Bone marrow (tissue), 2 donors: ENCODE results near the gene TUBG1.
"Not testable (repeated sequence)": the region's sequence is repeated elsewhere in the genome, so short reads cannot be mapped to it uniquely, and the experiment has no call there.

ENCODE experiments used
- DNase-seq, 2 donors: peaks; one replicate each; lab custom pipeline; 2025; lab: John Stamatoyannopoulos, UW

TUBG1 gene

DNA sequence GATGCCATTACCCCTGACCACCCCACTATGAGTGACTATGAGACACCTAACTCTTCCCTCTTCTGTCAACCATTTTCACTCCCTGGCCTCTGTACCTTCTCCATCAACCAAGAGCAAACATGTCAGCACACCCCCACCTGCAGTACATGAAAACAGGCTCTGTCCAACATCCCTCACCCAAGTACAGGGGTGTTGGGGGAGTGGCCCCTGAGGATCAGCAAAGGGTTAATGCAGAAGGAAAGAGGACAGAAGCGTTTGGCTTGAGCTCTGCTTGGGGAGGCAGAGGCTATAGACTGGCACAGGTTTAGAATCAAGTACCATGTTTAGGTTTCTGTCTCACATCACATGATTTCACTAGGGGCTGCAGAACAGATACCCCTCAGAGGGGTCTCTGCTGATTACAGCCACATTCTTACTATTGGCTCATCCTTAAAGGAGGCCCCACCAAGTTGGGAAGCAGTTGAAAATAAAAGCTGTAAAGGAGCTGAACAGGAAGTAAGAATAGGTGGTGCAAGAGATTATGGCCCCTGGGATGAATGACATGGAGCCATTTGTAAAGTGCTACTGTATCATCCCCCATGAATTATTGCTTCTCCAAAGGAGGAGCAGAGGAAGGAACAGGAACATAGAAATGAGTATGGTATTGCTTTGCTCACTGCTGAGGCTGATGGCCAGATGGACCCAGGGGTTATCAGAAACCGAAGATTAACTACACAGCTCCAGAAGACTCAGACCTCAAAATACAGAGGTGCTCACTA lies 29.5 kb upstream of the TUBG1 start:
- DNase-seq: no peak

- no peak for DNase-seq
Observed at GRCh38 chr17:42581744-42582270, 27.7 kb upstream of the TUBG1 start.

DNA sequence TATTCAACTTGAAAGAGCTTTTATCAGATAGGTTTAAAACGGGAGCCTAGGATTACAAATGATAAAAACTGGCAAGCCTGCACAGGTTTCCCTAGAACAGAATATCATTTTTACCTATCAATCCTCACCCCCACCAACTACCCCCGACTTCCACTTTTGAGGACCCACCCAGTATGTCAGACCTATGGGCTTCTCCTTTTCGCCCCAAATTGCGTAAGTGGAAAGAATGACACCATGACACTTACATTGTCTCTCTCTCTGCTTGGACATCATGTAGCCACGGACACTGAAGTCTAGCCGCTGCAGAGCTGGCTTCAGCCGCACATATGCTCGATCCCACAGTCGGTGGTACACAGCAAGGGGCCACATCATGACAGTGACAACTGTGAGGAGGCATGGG lies 24.6 kb upstream of the TUBG1 start:
- DNase-seq: no peak

GRCh38 chr17:42585353-42585752 lies 24.1 kb upstream of the TUBG1 start:
- DNase-seq: no peak

GRCh38 chr17:42586514-42587230 lies 22.8 kb upstream of the TUBG1 start:
- no peak for DNase-seq

- no peak for DNase-seq
Observed at GRCh38 chr17:42590886-42591285, 18.6 kb upstream of the TUBG1 start.

GRCh38 chr17:42591411-42591810 lies 18.1 kb upstream of the TUBG1 start:
- no peak for DNase-seq

DNA sequence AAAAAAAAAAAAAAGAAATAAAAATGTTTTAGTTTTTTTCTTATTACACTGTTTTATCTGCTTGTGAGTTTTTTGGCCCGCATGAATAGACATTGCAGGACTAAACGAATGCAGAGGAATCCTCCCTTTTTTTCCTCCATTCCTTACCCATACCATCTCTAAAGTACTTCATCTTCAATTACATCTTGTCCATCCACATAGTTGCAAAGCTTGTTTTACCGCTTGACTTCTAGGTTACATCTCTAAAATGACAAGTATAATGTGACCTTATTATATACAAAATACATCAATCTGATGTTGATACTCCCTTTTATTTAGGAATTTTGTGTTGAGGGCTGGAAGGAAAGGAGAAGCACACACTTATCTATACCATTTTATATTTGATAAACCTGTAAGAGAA lies 13.1 kb upstream of the TUBG1 start:
- DNase-seq: no peak

GRCh38 chr17:42598905-42599304 lies 10.6 kb upstream of the TUBG1 start:
- DNase-seq: no peak

GRCh38 chr17:42603318-42603717 lies 6.2 kb upstream of the TUBG1 start:
- DNase-seq: no peak

DNA sequence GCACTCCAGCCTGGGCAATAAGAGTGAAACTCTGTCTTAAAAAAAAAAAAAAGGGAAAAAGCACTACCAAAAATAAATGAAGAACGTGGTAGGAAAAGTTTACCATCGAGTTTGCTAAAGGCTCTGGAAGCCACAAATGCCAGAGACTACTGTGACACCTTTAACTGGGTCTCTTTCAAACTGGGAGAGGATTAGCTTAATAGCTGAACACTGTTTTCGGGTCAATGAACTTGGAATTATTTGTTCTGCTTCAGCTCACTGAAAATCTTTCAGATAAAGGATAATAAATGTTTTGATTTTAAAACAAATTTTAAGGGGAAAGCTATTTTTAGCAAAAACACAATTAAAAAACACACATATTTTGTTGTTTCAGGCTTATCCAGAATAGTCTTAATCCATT lies 1.7 kb upstream of the TUBG1 start:
- DNase-seq: no peak

DNA sequence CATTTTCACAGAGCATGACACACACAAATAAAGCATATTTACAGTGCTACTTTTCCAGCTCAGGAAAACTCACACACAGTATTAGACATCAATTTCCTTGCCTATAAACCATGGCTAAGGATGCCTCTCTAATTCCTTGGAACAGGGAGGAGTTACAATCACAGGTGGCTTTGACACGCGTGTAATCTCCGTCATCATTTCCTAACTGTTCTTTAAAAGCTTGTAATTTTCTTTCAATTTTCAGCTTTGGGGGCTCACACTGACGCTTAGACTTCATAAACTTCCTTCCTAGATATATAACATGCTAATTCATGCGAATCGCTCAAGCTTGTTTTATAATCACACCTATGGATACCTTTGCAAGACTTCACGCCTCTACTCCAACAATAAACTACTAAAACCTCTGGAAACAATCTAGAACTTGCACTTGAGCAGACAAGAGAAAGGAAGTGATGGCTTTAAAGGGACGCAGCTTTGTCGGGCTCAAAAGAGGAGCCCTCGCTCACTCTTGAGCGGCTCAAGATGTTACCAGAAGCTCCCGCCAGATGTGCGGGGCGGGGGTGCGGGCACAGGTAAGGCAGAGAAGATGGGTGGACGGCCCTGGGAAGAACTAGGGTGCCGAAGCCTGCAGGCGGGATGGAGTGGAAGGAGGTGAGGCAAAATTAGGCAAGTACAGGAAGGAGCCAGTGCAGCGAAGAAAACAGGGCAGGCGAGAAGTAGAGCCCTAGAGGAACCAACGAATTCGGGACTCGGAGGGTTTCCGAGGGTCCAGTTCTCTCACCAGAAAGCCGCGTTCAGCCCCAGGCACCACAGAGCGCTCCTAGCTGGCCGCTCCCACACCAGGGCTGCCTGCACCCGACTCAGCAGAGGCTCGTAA lies 940 bp upstream of the TUBG1 start:
- DNase-seq: no peak

GRCh38 chr17:42609814-42610801 lies 625 bp downstream of the TUBG1 start:
- DNase-seq: not testable (repeated sequence)

GRCh38 chr17:42612013-42612412 lies 2.5 kb downstream of the TUBG1 start:
- no peak for DNase-seq

GRCh38 chr17:42613699-42614295 lies 4.3 kb downstream of the TUBG1 start:
- no peak for DNase-seq

DNA sequence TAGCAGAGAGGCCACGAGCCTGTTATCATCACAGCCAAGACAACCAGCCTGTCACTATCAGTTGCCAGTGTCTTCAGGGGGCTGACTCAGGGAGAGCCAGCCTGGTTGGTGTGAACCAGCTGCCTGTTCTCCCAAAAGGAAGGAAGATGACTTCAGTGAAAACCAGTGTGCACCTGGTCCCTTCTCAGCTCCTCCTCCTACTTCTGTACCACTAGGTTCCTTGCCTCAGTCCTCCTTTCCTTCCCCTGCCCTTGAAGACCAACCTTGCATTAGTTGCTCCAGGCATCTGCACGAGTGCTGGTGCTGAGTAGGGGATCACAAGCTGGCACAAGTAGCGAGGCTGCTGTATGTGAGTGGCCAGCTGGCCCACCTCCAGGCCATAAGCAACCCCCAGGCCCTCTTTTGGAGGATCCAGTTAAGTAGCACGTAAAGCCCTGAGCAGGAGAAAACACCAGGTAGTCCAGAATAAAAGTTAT lies 8.5 kb downstream of the TUBG1 start:
- no peak for DNase-seq

- DNase-seq: peak in 1 of 2 donors; percentile 8
Observed at GRCh38 chr17:42618442-42619150, 9.1 kb downstream of the TUBG1 start.

- DNase-seq: not testable (repeated sequence)
Observed at GRCh38 chr17:42621987-42622386, 12.5 kb downstream of the TUBG1 start.

DNA sequence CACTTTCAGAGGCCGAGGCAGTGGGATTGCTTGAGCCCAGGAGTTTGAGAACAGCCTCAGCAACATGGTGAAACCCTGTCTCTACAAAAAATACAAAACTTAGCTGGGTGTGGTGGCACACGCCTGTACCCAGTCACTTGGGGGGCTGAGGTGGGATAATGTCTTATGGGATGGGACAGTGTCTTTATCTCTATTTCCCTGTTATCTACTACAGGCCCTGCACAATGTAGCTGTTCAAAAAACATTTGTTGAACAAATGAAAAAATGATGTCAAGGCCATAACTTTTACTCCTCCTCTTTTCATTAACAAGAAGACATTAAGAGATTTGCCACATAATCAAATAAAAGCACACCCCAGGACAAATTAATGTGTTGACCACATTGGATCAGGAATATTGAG lies 13.8 kb downstream of the TUBG1 start:
- no peak for DNase-seq
